22Rv1 (cell line): Measurements from ENCODE around the gene CABLES2.

Experiments
- ZFX ChIP-seq: fragments of 450-650 bp; IDR thresholded peaks from 2 replicates; pipeline ENCODE4 v1.6.1; 2017; ENCODE audit warnings: antibody characterized with exemption, borderline replicate concordance
- TF ChIP-seq, protein P1 (sequence below): fragments of 450-650 bp; IDR thresholded peaks from 2 replicates; pipeline ENCODE4 v1.5.1; 2017; ENCODE audit warnings: mild to moderate bottlenecking

GRCh38 chr20:62451156-62451767 lies 44.2 kb upstream of the CABLES2 start:
- TF ChIP-seq, protein P1, sequence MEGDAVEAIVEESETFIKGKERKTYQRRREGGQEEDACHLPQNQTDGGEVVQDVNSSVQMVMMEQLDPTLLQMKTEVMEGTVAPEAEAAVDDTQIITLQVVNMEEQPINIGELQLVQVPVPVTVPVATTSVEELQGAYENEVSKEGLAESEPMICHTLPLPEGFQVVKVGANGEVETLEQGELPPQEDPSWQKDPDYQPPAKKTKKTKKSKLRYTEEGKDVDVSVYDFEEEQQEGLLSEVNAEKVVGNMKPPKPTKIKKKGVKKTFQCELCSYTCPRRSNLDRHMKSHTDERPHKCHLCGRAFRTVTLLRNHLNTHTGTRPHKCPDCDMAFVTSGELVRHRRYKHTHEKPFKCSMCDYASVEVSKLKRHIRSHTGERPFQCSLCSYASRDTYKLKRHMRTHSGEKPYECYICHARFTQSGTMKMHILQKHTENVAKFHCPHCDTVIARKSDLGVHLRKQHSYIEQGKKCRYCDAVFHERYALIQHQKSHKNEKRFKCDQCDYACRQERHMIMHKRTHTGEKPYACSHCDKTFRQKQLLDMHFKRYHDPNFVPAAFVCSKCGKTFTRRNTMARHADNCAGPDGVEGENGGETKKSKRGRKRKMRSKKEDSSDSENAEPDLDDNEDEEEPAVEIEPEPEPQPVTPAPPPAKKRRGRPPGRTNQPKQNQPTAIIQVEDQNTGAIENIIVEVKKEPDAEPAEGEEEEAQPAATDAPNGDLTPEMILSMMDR, result no peak
- TF ChIP-seq ZFX, result no peak
